GM18517 (cell line): ENCODE measurements around the gene NBPF9.
"Not testable (repeated sequence)": the region's sequence is repeated elsewhere in the genome, so short reads cannot be mapped to it uniquely, and the experiment has no call there.

Experiments used
- ATAC-seq: cut with Tn5 transposase; IDR thresholded peaks from one replicate; pipeline ENCODE4 v1.9.1; 2021; ENCODE audit warnings: mild to moderate bottlenecking, moderate library complexity; ENCODE audit not compliant: unreplicated experiment

The NBPF9 gene

DNA sequence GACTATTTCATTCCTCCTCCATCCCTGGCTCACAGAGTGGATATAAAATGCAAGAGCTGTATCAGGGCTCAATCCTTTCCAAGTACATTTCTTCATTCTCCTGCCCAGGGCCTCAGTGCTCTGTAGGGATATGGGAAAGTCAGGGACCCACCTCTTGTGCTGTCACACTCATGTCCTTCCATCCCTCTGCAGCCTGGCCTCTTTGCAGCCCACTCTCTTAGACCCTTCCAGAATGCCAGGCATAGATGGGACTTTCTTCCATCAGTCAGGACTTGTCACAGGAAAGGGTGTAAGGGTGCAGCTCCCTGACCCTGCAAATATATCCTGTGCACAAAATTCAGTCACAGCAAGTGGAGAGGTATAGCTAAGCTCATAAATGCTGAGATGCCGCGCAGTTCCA, 86.7 kb downstream of the NBPF9 start:
- ATAC-seq, result not testable (repeated sequence)

DNA sequence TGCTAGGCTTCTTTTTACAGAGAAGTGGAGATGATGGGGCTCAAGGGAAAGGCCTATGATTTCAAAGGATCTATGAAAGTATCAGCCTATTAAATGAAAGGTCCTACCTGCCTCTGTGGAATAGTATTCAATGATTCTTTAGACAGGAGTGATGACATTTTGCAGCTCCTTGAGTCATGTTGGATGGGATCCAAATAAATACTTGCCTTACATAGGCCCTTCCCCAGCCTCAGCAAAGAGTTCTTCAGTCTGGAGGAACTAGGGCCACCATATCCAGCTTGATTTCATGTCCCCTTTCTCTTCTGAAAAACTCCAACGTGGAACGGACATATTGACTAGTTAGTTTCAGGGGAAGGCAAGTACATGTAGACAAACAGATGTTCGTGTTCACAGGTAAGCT, 87.8 kb downstream of the NBPF9 start:
- not testable (repeated sequence) for ATAC-seq

DNA sequence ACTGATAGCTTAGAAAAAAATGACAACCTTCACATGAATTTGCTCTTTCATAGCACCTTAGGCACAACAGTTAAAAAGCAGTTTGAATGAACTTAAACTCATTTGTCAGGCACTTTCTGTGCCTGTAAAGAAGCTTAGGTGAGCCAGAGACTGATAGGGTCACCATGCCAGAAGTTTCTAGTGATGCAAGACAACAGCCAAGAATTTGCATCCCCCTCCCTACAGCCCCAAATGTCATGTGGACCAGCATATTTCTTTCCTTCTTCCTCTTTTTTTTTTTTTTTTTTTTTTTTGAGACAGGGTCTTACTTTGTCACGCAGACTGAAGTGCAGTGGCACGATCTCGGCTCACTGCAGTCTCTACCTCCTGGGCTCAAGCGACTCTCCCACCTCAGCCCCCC, 89.8 kb downstream of the NBPF9 start:
- ATAC-seq, result not testable (repeated sequence)

DNA sequence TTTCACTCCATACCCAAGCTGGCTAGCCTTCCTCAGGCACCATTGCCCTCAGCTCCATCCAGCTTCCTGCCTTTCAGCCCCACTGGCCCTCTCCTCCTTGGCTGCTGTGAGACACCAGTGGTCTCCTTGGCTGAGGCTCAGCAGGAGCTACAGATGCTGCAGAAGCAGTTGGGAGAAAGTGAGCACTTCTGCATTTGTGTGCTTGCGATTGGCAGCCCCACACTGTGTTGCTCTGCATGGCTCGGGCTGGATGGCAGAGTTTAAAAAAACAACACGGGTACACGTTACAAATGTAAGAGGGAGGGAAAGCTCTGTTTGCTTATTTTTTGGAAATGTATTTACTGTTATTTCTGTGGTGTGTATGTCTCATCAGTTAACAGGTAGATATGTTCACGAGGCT, 90.8 kb downstream of the NBPF9 start:
- ATAC-seq, result not testable (repeated sequence)

DNA sequence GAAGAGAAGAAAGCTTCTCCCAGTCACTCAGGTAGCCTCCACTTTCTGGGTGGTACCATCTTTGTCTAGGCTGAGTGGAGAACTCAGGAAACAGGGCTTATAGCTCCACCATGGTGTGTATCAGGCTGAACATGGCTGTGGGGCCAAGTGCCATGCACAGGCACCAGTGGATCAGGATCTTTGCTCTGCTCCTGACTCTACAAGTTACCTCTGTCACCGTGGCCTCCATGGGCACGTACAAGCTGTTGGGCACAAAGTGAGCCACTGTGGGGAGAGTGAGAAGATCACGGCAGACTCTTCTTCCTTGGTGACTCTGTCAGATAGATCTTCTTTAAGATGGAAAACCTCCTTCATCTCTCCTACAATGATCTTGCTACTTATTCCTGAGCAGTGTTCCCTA, 93.6 kb downstream of the NBPF9 start:
- not testable (repeated sequence) for ATAC-seq

DNA sequence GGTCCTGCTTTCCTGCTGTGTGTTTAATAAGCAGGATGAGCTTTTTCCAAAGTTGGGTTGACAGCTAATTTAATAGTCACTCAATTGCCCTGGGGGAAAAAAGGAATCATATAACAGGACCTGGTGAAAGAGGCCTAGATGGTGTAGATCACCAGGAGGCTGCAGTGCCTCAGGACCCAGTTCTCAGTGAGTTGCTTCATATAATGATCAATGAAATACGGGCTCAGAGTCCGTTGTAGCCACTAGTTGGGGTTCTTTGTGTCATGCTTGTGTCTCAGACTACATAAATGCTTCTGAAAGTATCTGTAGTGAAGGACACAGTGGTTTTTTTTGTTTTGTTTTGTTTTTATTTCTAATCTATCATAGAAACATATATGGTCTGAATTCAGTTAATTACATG, 94.6 kb downstream of the NBPF9 start:
- not testable (repeated sequence) for ATAC-seq

DNA sequence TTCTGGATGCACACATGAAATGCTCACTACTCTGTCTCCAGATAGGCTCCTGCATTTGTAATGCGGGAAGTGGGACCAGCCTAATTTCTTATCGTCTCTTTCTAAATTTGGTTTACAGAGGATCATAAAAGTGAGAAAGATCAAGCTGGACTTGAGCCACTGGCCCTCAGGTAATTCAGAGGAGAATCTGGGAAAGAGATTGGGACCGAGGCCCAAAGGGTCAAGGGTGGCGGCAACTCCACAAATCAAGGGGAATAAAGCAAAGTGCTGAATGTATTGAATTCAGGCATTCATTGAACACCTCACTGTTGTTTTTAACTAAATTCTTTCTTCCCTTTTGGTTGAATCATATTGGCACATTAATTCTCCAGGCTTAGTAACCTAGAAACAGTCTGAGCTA, 95.0 kb downstream of the NBPF9 start:
- not testable (repeated sequence) for ATAC-seq
